CD14-positive monocyte (primary cell): Measurements from ENCODE around the gene DNAJC28. TPM values are rescaled to one million over a fixed set of nuclear protein-coding genes. Genes with fewer than 3 reads are reported as not detected.

Experiments
- DNase-seq, 3 donors: peaks; one replicate each; pipeline ENCODE4 v3.0.0-alpha.2; 2011 to 2022
- H2AFZ ChIP-seq: 2 replicates; pipeline ENCODE4 v1.6.0; 2012; ENCODE audit warnings: mild to moderate bottlenecking, low read depth, low read length, inconsistent platforms; ENCODE audit not compliant: insufficient read depth, poor library complexity, severe bottlenecking
- H3K27ac ChIP-seq, 2 donors: 1 replicate in 1 of 2; 2 replicates in 1 of 2; pipeline ENCODE4 v1.5.1; 2012 to 2013; ENCODE audit warnings: low read length in 2 of 2, control low read depth in 1 of 2, inconsistent platforms in 1 of 2, low read depth in 1 of 2, mild to moderate bottlenecking in 1 of 2
- H3K27me3 ChIP-seq, 2 donors: one replicate each; pipeline versions ENCODE4 v1.6.0 to v1.6.1; 2011 to 2013; ENCODE audit warnings: low read length in 2 of 2; ENCODE audit not compliant: control insufficient read depth in 2 of 2, insufficient read depth in 2 of 2
- H3K36me3 ChIP-seq, 2 donors: replicated peaks in 1 of 2; 1 replicate in 1 of 2; 2 replicates in 1 of 2; pipeline versions ENCODE4 v1.5.1 to v1.6.1; 2012 to 2013; ENCODE audit warnings: low read length in 2 of 2, control low read depth in 1 of 2, inconsistent platforms in 1 of 2, mild to moderate bottlenecking in 1 of 2; ENCODE audit not compliant: insufficient read depth in 2 of 2, control insufficient read depth in 1 of 2
- H3K4me1 ChIP-seq, 2 donors: 1 replicate in 1 of 2; 2 replicates in 1 of 2; pipeline versions ENCODE4 v1.5.1 to v1.6.1; 2012 to 2013; ENCODE audit warnings: low read length in 2 of 2, control low read depth in 1 of 2, inconsistent platforms in 1 of 2, mild to moderate bottlenecking in 1 of 2, moderate library complexity in 1 of 2; ENCODE audit not compliant: insufficient read depth in 2 of 2, control insufficient read depth in 1 of 2
- H3K4me2 ChIP-seq: replicated peaks from 2 replicates; pipeline ENCODE3; 2012; ENCODE audit warnings: low read length, moderate library complexity, mild to moderate bottlenecking; ENCODE audit not compliant: poor library complexity, severe bottlenecking; ENCODE audit errors: extremely low read depth
- H3K4me3 ChIP-seq, 3 experiments: fragments of 200-600 bp in 1 of 3; sonication (generic) in 1 of 3; replicated peaks in 1 of 3; 1 replicate in 2 of 3; 2 replicates in 1 of 3; pipeline ENCODE4 v1.5.1; 2011 to 2013; ENCODE audit warnings: low read length in 3 of 3, mild to moderate bottlenecking in 3 of 3, control low read depth in 2 of 3, low read depth in 2 of 3, inconsistent platforms in 1 of 3, moderate library complexity in 1 of 3
- H3K79me2 ChIP-seq: 2 replicates; pipeline ENCODE4 v1.6.0; 2012; ENCODE audit warnings: mild to moderate bottlenecking, control low read depth, inconsistent platforms, low read length, moderate library complexity; ENCODE audit not compliant: insufficient read depth
- H3K9ac ChIP-seq: 2 replicates; pipeline ENCODE4 v1.6.0; 2017; ENCODE audit warnings: low read length, mild to moderate bottlenecking; ENCODE audit not compliant: insufficient read depth, poor library complexity, severe bottlenecking
- H3K9me3 ChIP-seq, 2 donors: replicated peaks in 1 of 2; 1 replicate in 1 of 2; 2 replicates in 1 of 2; pipeline versions ENCODE4 v1.5.1 to v1.6.1; 2012 to 2013; ENCODE audit warnings: low read length in 2 of 2, control low read depth in 1 of 2; ENCODE audit not compliant: control insufficient read depth in 1 of 2, insufficient read depth in 1 of 2
- H4K20me1 ChIP-seq: 2 replicates; pipeline ENCODE4 v1.6.0; 2012; ENCODE audit warnings: mild to moderate bottlenecking, low read length, control low read depth, moderate library complexity; ENCODE audit not compliant: insufficient read depth
- H3K27ac Mint-ChIP-seq, 7 donors: one replicate each; pipeline ENCODE4 v1.8.0; 2020; ENCODE audit warnings: mild to moderate bottlenecking in 7 of 7, mixed read lengths in 7 of 7, moderate library complexity in 6 of 7, inconsistent platforms in 2 of 7
- H3K27me3 Mint-ChIP-seq, 3 donors: one replicate each; pipeline ENCODE4 v1.8.0; 2021 to 2022; ENCODE audit warnings: low read depth in 3 of 3, mild to moderate bottlenecking in 3 of 3, mixed read lengths in 3 of 3, moderate library complexity in 3 of 3, inconsistent platforms in 1 of 3
- H3K36me3 Mint-ChIP-seq, 2 donors: one replicate each; pipeline ENCODE4 v1.8.0; 2020; ENCODE audit warnings: mixed read lengths in 2 of 2, inconsistent platforms in 1 of 2, mild to moderate bottlenecking in 1 of 2
- H3K4me1 Mint-ChIP-seq: one replicate; pipeline ENCODE4 v1.8.0; 2020; ENCODE audit warnings: mild to moderate bottlenecking, mixed read lengths
- H3K4me3 Mint-ChIP-seq, 2 donors: one replicate each; pipeline ENCODE4 v1.8.0; 2020; ENCODE audit warnings: mild to moderate bottlenecking in 2 of 2, mixed read lengths in 2 of 2, moderate library complexity in 1 of 2
- H3K9me3 Mint-ChIP-seq, 7 donors: one replicate each; pipeline ENCODE4 v1.8.0; 2020 to 2022; ENCODE audit warnings: mixed read lengths in 7 of 7, mild to moderate bottlenecking in 6 of 7, moderate library complexity in 6 of 7, inconsistent platforms in 2 of 7
- CTCF ChIP-seq: fragments of 200-600 bp; IDR thresholded peaks from one replicate; pipeline ENCODE4 v1.8.0; 2022; ENCODE audit warnings: antibody characterized with exemption, mild to moderate bottlenecking
- WGBS: methylation state at CpG from one replicate; pipeline ENCODE4 v1.1.5; 2013; ENCODE audit warnings: missing lambda C conversion rate; ENCODE audit not compliant: insufficient coverage; 5-methylcytosine and 5-hydroxymethylcytosine counted together
- intact Hi-C, 2 donors: fragments of 100-400 bp; cut with micrococcal nuclease; formaldehyde crosslinking; loops; one replicate each; pipeline versions ENCODE4 v1.15.0 to v1.15.1; 2023
- polyA plus RNA-seq, 3 donors: library from polyadenylated mRNA; depleted of rRNA in 1 of 3; unstranded in 2 of 3; stranded (reverse) in 1 of 3; fragments of 300-500 nt in 2 of 3; fragments of >200 nt in 1 of 3; fragmentation: Illumina TruSeq in 2 of 3; gene quantifications; 1 replicate in 2 of 3; 2 replicates in 1 of 3; pipeline ENCODE4 v1.2.3, GENCODE V29; 2012 to 2021

The DNAJC28 gene
- polyA plus RNA-seq, 3 donors, result 0.21 to 1.1 (median 0.26) TPM

GRCh38 chr21:33505833-33506232 lies 14.3 kb upstream of the DNAJC28 start:
- Histone ChIP-seq H3K36me3 (peaks cover 31 to 81% of the 10 kb centered on the region in 2 donors), H3K27ac (no peak overlapping the region), H3K79me2 (no peaks in the 10 kb centered on the region), H2AFZ (no peak overlapping the region), H3K4me2 (no peak overlapping the region), H4K20me1 (no peaks in the 10 kb centered on the region), H3K9ac (no peak overlapping the region), H3K9me3 (no peaks in the 10 kb centered on the region), H3K4me1 (peaks cover 0 to 2% of the 10 kb centered on the region in 2 donors), H3K27me3 (no peaks in the 10 kb centered on the region), H3K4me3 (no peak overlapping the region)
- Mint-ChIP-seq H3K4me1 (peaks cover 2% of the 10 kb centered on the region), H3K27ac (no peak overlapping the region), H3K4me3 (no peak overlapping the region), H3K27me3 (peaks cover 0 to 1% (median 0%) of the 10 kb centered on the region in 3 donors), H3K36me3 (peaks cover 68 to 81% of the 10 kb centered on the region in 2 donors), H3K9me3 (peaks cover 0 to 3% (median 0%) of the 10 kb centered on the region in 7 donors)
- no peak for DNase-seq
- 94% methylated on average over 2 of the region's 8 CpGs for WGBS
- TF ChIP-seq CTCF, result no peak
- intact Hi-C loops, result no loop called here

GRCh38 chr21:33496345-33496744 lies 4.8 kb upstream of the DNAJC28 start:
- Histone ChIP-seq H4K20me1 (no peaks in the 10 kb centered on the region), H3K79me2 (no peaks in the 10 kb centered on the region), H3K36me3 (no peaks in the 10 kb centered on the region), H3K4me2 (no peak overlapping the region), H3K4me1 (peaks cover 17 to 23% of the 10 kb centered on the region in 2 donors), H3K27ac (no peak overlapping the region), H3K9me3 (no peaks in the 10 kb centered on the region), H3K9ac (no peak overlapping the region), H3K27me3 (no peaks in the 10 kb centered on the region), H2AFZ (no peak overlapping the region), H3K4me3 (no peak overlapping the region)
- no peak for TF ChIP-seq CTCF
- peaks cover 0 to 3% of the 10 kb centered on the region in 2 donors for H3K36me3 Mint-ChIP-seq
- H3K9me3 Mint-ChIP-seq, result peaks cover 0 to 3% (median 0%) of the 10 kb centered on the region in 7 donors
- no peak overlapping the region for H3K27ac Mint-ChIP-seq
- peaks cover 17% of the 10 kb centered on the region for H3K4me1 Mint-ChIP-seq
- DNase-seq, result no peak
- H3K4me3 Mint-ChIP-seq, result no peak overlapping the region
- intact Hi-C loops, result no loop called here
- peaks cover 1 to 11% (median 3%) of the 10 kb centered on the region in 3 donors for H3K27me3 Mint-ChIP-seq
- WGBS, result 84% methylated on average over 7 of the region's 7 CpGs
